HEK293 (cell line): ENCODE measurements around the gene PRSS58.

Experiments
- KLF1 ChIP-seq: fragments of 450-650 bp; formaldehyde crosslinking; IDR thresholded peaks from 2 replicates; pipeline ENCODE4 v1.5.1; 2016; ENCODE audit warnings: missing biosample characterization, missing genetic modification characterization
- PATZ1 ChIP-seq: fragments of 450-650 bp; formaldehyde crosslinking; IDR thresholded peaks from 2 replicates; pipeline ENCODE4 v1.5.1; 2016; ENCODE audit warnings: missing biosample characterization, missing genetic modification characterization
- TRIM28 ChIP-seq: IDR thresholded peaks from 2 replicates; pipeline ENCODE4 v1.6.1; 2011; ENCODE audit warnings: low read length, control low read depth, borderline replicate concordance
- ZBTB17 ChIP-seq: fragments of 450-650 bp; formaldehyde crosslinking; IDR thresholded peaks from 2 replicates; pipeline ENCODE4 v1.5.1; 2016; ENCODE audit warnings: missing biosample characterization, missing genetic modification characterization
- ZBTB20 ChIP-seq: fragments of 450-650 bp; formaldehyde crosslinking; IDR thresholded peaks from 2 replicates; pipeline ENCODE4 v1.5.1; 2016; ENCODE audit warnings: missing biosample characterization, missing genetic modification characterization
- ZBTB7A ChIP-seq: fragments of 450-650 bp; formaldehyde crosslinking; IDR thresholded peaks from 2 replicates; pipeline ENCODE4 v1.5.1; 2016; ENCODE audit warnings: low read depth, missing biosample characterization, missing genetic modification characterization
- ZNF10 ChIP-seq: fragments of 450-650 bp; formaldehyde crosslinking; IDR thresholded peaks from 2 replicates; pipeline ENCODE4 v1.5.1; 2017; ENCODE audit warnings: missing biosample characterization, missing genetic modification characterization
- ZNF23 ChIP-seq: fragments of 450-650 bp; formaldehyde crosslinking; IDR thresholded peaks from 2 replicates; pipeline ENCODE4 v1.5.1; 2016; ENCODE audit warnings: missing biosample characterization, missing genetic modification characterization, borderline replicate concordance
- ZNF580 ChIP-seq: fragments of 450-650 bp; formaldehyde crosslinking; IDR thresholded peaks from 2 replicates; pipeline ENCODE4 v1.5.1; 2016; ENCODE audit warnings: missing biosample characterization, missing genetic modification characterization
- ZNF610 ChIP-seq: fragments of 450-650 bp; formaldehyde crosslinking; IDR thresholded peaks from 2 replicates; pipeline ENCODE4 v1.5.1; 2016; ENCODE audit warnings: missing biosample characterization, missing genetic modification characterization, borderline replicate concordance
- ZNF707 ChIP-seq: fragments of 450-650 bp; formaldehyde crosslinking; IDR thresholded peaks from 2 replicates; pipeline ENCODE4 v1.5.1; 2016; ENCODE audit warnings: missing biosample characterization, missing genetic modification characterization
- TF ChIP-seq, protein P1 (sequence below): fragments of 450-650 bp; formaldehyde crosslinking; IDR thresholded peaks from 2 replicates; pipeline ENCODE4 v1.5.1; 2016; ENCODE audit warnings: missing biosample characterization, missing genetic modification characterization
- TF ChIP-seq, protein P2 (sequence below): fragments of 450-650 bp; formaldehyde crosslinking; IDR thresholded peaks from 2 replicates; pipeline ENCODE4 v1.5.1; 2016; ENCODE audit warnings: missing biosample characterization, missing genetic modification characterization, borderline replicate concordance
- TF ChIP-seq, protein P3 (sequence below): fragments of 450-650 bp; formaldehyde crosslinking; IDR thresholded peaks from 2 replicates; pipeline ENCODE4 v1.5.1; 2016; ENCODE audit warnings: missing biosample characterization, missing genetic modification characterization

- no peak for TF ChIP-seq PATZ1 (tag by site-specific recombination)
- no peak for TF ChIP-seq ZBTB7A
- no peak for TF ChIP-seq ZNF10 (tag by site-specific recombination)
- no peak for TF ChIP-seq ZNF23 (tag by site-specific recombination)
- TF ChIP-seq ZNF610 (tag by site-specific recombination) = no peak
- TF ChIP-seq, protein P1, sequence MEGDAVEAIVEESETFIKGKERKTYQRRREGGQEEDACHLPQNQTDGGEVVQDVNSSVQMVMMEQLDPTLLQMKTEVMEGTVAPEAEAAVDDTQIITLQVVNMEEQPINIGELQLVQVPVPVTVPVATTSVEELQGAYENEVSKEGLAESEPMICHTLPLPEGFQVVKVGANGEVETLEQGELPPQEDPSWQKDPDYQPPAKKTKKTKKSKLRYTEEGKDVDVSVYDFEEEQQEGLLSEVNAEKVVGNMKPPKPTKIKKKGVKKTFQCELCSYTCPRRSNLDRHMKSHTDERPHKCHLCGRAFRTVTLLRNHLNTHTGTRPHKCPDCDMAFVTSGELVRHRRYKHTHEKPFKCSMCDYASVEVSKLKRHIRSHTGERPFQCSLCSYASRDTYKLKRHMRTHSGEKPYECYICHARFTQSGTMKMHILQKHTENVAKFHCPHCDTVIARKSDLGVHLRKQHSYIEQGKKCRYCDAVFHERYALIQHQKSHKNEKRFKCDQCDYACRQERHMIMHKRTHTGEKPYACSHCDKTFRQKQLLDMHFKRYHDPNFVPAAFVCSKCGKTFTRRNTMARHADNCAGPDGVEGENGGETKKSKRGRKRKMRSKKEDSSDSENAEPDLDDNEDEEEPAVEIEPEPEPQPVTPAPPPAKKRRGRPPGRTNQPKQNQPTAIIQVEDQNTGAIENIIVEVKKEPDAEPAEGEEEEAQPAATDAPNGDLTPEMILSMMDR (tag by site-specific recombination) = no peak
- TF ChIP-seq, protein P2, sequence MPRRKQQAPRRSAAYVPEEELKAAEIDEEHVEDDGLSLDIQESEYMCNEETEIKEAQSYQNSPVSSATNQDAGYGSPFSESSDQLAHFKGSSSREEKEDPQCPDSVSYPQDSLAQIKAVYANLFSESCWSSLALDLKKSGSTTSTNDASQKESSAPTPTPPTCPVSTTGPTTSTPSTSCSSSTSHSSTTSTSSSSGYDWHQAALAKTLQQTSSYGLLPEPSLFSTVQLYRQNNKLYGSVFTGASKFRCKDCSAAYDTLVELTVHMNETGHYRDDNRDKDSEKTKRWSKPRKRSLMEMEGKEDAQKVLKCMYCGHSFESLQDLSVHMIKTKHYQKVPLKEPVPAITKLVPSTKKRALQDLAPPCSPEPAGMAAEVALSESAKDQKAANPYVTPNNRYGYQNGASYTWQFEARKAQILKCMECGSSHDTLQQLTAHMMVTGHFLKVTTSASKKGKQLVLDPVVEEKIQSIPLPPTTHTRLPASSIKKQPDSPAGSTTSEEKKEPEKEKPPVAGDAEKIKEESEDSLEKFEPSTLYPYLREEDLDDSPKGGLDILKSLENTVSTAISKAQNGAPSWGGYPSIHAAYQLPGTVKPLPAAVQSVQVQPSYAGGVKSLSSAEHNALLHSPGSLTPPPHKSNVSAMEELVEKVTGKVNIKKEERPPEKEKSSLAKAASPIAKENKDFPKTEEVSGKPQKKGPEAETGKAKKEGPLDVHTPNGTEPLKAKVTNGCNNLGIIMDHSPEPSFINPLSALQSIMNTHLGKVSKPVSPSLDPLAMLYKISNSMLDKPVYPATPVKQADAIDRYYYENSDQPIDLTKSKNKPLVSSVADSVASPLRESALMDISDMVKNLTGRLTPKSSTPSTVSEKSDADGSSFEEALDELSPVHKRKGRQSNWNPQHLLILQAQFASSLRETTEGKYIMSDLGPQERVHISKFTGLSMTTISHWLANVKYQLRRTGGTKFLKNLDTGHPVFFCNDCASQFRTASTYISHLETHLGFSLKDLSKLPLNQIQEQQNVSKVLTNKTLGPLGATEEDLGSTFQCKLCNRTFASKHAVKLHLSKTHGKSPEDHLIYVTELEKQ = no peak
- TF ChIP-seq, protein P3, sequence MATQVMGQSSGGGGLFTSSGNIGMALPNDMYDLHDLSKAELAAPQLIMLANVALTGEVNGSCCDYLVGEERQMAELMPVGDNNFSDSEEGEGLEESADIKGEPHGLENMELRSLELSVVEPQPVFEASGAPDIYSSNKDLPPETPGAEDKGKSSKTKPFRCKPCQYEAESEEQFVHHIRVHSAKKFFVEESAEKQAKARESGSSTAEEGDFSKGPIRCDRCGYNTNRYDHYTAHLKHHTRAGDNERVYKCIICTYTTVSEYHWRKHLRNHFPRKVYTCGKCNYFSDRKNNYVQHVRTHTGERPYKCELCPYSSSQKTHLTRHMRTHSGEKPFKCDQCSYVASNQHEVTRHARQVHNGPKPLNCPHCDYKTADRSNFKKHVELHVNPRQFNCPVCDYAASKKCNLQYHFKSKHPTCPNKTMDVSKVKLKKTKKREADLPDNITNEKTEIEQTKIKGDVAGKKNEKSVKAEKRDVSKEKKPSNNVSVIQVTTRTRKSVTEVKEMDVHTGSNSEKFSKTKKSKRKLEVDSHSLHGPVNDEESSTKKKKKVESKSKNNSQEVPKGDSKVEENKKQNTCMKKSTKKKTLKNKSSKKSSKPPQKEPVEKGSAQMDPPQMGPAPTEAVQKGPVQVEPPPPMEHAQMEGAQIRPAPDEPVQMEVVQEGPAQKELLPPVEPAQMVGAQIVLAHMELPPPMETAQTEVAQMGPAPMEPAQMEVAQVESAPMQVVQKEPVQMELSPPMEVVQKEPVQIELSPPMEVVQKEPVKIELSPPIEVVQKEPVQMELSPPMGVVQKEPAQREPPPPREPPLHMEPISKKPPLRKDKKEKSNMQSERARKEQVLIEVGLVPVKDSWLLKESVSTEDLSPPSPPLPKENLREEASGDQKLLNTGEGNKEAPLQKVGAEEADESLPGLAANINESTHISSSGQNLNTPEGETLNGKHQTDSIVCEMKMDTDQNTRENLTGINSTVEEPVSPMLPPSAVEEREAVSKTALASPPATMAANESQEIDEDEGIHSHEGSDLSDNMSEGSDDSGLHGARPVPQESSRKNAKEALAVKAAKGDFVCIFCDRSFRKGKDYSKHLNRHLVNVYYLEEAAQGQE (tag by site-specific recombination) = no peak
- no peak for TF ChIP-seq ZNF707 (tag by site-specific recombination)
- no peak for TF ChIP-seq KLF1 (tag by site-specific recombination)
- no peak for TF ChIP-seq ZNF580 (tag by site-specific recombination)
- TF ChIP-seq TRIM28 = 0 out of 2 replicates have a peak, but pooled peaks have one; percentile 29
- TF ChIP-seq ZBTB20 = no peak
- TF ChIP-seq ZBTB17 (tag by site-specific recombination) = no peak
These were observed 17.2 kb upstream of the PRSS58 start for GRCh38 chr7:142275028-142275427.
